ENCODE results near the gene KANSL1.

Gene KANSL1

GRCh38 chr17:46031440-46031839, 161.8 kb downstream of the KANSL1 start:
- Histone ChIP-seq H3K9me3 (replicated peaks; ENCODE audit: insufficient read depth, low read length) (no peaks in the 10 kb centered on the region), H3K36me3 (replicated peaks; ENCODE audit: insufficient read depth, low read length) (0 out of 2 replicates have a peak, but pooled peaks cover 8% of the 10 kb centered on the region), H3K4me3 (ENCODE audit: low read length) (no peak overlapping the region), H4K20me1 (ENCODE audit: insufficient read depth, low read length) (peaks cover 4% of the 10 kb centered on the region; the same call in 1 of the 2 replicates), H2AFZ (ENCODE audit: low read length) (no peak overlapping the region), H3K9ac (ENCODE audit: low read length) (no peak overlapping the region), H3K9me2 (replicated peaks; ENCODE audit: insufficient read depth, low read length) (no peaks in the 10 kb centered on the region), H3K4me1 (ENCODE audit: low read length) (peaks cover 21% of the 10 kb centered on the region), H3K27ac (ENCODE audit: low read length) (no peak overlapping the region), H3K79me2 (ENCODE audit: low read length) (no peaks in the 10 kb centered on the region), H3K4me2 (ENCODE audit: low read depth, low read length) (no peak overlapping the region), H3K27me3 (replicated peaks; ENCODE audit: insufficient read depth, low read length) (no peaks in the 10 kb centered on the region), H3F3A (ENCODE audit: insufficient read depth, low read length) (peaks cover 13% of the 10 kb centered on the region)
- TF ChIP-seq, protein P1, sequence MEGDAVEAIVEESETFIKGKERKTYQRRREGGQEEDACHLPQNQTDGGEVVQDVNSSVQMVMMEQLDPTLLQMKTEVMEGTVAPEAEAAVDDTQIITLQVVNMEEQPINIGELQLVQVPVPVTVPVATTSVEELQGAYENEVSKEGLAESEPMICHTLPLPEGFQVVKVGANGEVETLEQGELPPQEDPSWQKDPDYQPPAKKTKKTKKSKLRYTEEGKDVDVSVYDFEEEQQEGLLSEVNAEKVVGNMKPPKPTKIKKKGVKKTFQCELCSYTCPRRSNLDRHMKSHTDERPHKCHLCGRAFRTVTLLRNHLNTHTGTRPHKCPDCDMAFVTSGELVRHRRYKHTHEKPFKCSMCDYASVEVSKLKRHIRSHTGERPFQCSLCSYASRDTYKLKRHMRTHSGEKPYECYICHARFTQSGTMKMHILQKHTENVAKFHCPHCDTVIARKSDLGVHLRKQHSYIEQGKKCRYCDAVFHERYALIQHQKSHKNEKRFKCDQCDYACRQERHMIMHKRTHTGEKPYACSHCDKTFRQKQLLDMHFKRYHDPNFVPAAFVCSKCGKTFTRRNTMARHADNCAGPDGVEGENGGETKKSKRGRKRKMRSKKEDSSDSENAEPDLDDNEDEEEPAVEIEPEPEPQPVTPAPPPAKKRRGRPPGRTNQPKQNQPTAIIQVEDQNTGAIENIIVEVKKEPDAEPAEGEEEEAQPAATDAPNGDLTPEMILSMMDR (IDR thresholded peaks at IDR 0.05; ENCODE audit: low read length), result no peak
- TF ChIP-seq EZH2phosphoT487 (IDR thresholded peaks at IDR 0.05; ENCODE audit: low read length) (no peak), EZH2 (optimal IDR thresholded peaks at IDR 0.05; ENCODE audit: low read depth, low read length) (no peak)
- no peak for DNase-seq

DNA sequence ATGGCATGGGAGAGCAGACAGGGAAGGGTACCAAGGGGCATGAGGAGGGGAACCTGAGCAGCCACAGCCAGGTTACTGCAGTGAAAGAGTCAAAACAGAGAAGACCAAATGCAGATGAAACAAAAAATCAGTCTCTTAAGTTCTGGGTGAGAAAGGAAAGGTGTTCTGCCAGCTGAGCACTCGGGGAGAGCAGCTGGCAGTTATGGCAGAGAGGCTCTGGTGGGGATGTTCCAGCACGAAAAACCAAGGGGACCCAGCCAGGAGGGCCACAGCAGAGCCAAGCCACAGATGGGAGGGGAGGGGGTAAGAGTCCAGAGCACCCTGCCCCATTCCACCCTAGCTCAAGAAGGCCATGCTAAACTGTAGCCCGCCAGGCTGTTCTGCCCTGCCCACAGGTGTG, 162.5 kb downstream of the KANSL1 start:
- H3K4me1 ChIP-seq (ENCODE audit: low read length), result peaks cover 14% of the 10 kb centered on the region

GRCh38 chr17:46029627-46030026, 163.6 kb downstream of the KANSL1 start:
- TF ChIP-seq, protein P1 (IDR thresholded peaks at IDR 0.05; ENCODE audit: low read length), result no peak
- TF ChIP-seq EZH2phosphoT487 (IDR thresholded peaks at IDR 0.05; ENCODE audit: low read length), result no peak
- TF ChIP-seq EZH2 (optimal IDR thresholded peaks at IDR 0.05; ENCODE audit: low read depth, low read length), result no peak
- no peak overlapping the region for H3K27ac ChIP-seq (ENCODE audit: low read length)
- no peaks in the 10 kb centered on the region for H3F3A ChIP-seq (ENCODE audit: insufficient read depth, low read length)
- no peak for DNase-seq
- no peaks in the 10 kb centered on the region for H3K79me2 ChIP-seq (ENCODE audit: low read length)
- no peak overlapping the region for H3K9ac ChIP-seq (ENCODE audit: low read length)
- no peaks in the 10 kb centered on the region for H3K27me3 ChIP-seq (replicated peaks; ENCODE audit: insufficient read depth, low read length)
- no peak overlapping the region for H2AFZ ChIP-seq (ENCODE audit: low read length)
- no peaks in the 10 kb centered on the region for H3K9me3 ChIP-seq (replicated peaks; ENCODE audit: insufficient read depth, low read length)
- H3K4me1 ChIP-seq (ENCODE audit: low read length), result peaks cover 3% of the 10 kb centered on the region
- no peaks in the 10 kb centered on the region for H3K9me2 ChIP-seq (replicated peaks; ENCODE audit: insufficient read depth, low read length)
- H4K20me1 ChIP-seq (ENCODE audit: insufficient read depth, low read length), result peaks cover 2% of the 10 kb centered on the region; the same call in 1 of the 2 replicates
- no peak overlapping the region for H3K4me3 ChIP-seq (ENCODE audit: low read length)
- no peak overlapping the region for H3K4me2 ChIP-seq (ENCODE audit: low read depth, low read length)
- H3K36me3 ChIP-seq (replicated peaks; ENCODE audit: insufficient read depth, low read length), result 0 out of 2 replicates have a peak, but pooled peaks cover 8% of the 10 kb centered on the region

More for the DNA sequence above, 162.5 kb downstream of the KANSL1 start:
- no peak overlapping the region for H3K9ac ChIP-seq (ENCODE audit: low read length)
- H3K36me3 ChIP-seq (replicated peaks; ENCODE audit: insufficient read depth, low read length), result 0 out of 2 replicates have a peak, but pooled peaks cover 8% of the 10 kb centered on the region
- H3K27me3 ChIP-seq (replicated peaks; ENCODE audit: insufficient read depth, low read length), result no peaks in the 10 kb centered on the region
- no peaks in the 10 kb centered on the region for H3K9me2 ChIP-seq (replicated peaks; ENCODE audit: insufficient read depth, low read length)
- no peaks in the 10 kb centered on the region for H3K79me2 ChIP-seq (ENCODE audit: low read length)
- H3K27ac ChIP-seq (ENCODE audit: low read length), result no peak overlapping the region
- DNase-seq, result no peak
- H3K4me3 ChIP-seq (ENCODE audit: low read length), result no peak overlapping the region
- TF ChIP-seq, protein P1 (IDR thresholded peaks at IDR 0.05; ENCODE audit: low read length), result no peak
- no peak for TF ChIP-seq EZH2 (optimal IDR thresholded peaks at IDR 0.05; ENCODE audit: low read depth, low read length)
- no peak for TF ChIP-seq EZH2phosphoT487 (IDR thresholded peaks at IDR 0.05; ENCODE audit: low read length)
- H3F3A ChIP-seq (ENCODE audit: insufficient read depth, low read length), result peaks cover 6% of the 10 kb centered on the region
- no peak overlapping the region for H2AFZ ChIP-seq (ENCODE audit: low read length)
- no peak overlapping the region for H3K4me2 ChIP-seq (ENCODE audit: low read depth, low read length)
- H4K20me1 ChIP-seq (ENCODE audit: insufficient read depth, low read length), result peaks cover 4% of the 10 kb centered on the region; the same call in 1 of the 2 replicates
- no peaks in the 10 kb centered on the region for H3K9me3 ChIP-seq (replicated peaks; ENCODE audit: insufficient read depth, low read length)
